Progenitor cell of endocrine pancreas (in vitro differentiated cells): ENCODE results near the gene SPACA7. TPM values are rescaled to one million over a fixed set of nuclear protein-coding genes. Genes with fewer than 3 reads are reported as not detected.

Source experiments
- DNase-seq: peaks from one replicate; pipeline ENCODE4 v3.0.0; 2021; ENCODE audit warnings: low spot score; ENCODE audit not compliant: unreplicated experiment
- H3K27ac Mint-ChIP-seq: 2 replicates; pipeline ENCODE4 v1.8.0; 2021; ENCODE audit warnings: mild to moderate bottlenecking, moderate library complexity, mixed read lengths
- H3K27me3 Mint-ChIP-seq: 2 replicates; pipeline ENCODE4 v1.8.0; 2021; ENCODE audit warnings: mixed read lengths
- H3K36me3 Mint-ChIP-seq: 2 replicates; pipeline ENCODE4 v1.8.0; 2022; ENCODE audit warnings: mixed read lengths; ENCODE audit not compliant: insufficient read depth
- H3K4me1 Mint-ChIP-seq: 2 replicates; pipeline ENCODE4 v1.8.0; 2021; ENCODE audit warnings: low read depth, mixed read lengths
- H3K4me3 Mint-ChIP-seq: 2 replicates; pipeline ENCODE4 v1.8.0; 2021; ENCODE audit warnings: low read depth, mild to moderate bottlenecking, moderate library complexity, mixed read lengths
- H3K9me3 Mint-ChIP-seq: 2 replicates; pipeline ENCODE4 v1.8.0; 2021; ENCODE audit warnings: low read depth, mixed read lengths
- CTCF ChIP-seq: fragments of 200-600 bp; sonication (generic); IDR thresholded peaks from one replicate; pipeline ENCODE4 v1.5.0; 2021; ENCODE audit warnings: antibody characterized with exemption, mild to moderate bottlenecking; ENCODE audit not compliant: unreplicated experiment
- total RNA-seq: library from RNA; stranded (reverse); gene quantifications from 2 replicates; pipeline ENCODE4 v1.2.1, GENCODE V29; 2021

The SPACA7 gene
- total RNA-seq, 1 donor from 2014 or later = not detected

- TF ChIP-seq CTCF = no peak
- H3K9me3 Mint-ChIP-seq = no peaks in the 10 kb centered on the region
- H3K4me1 Mint-ChIP-seq = no peaks in the 10 kb centered on the region
- no peaks in the 10 kb centered on the region for H3K36me3 Mint-ChIP-seq
- DNase-seq = no peak
- H3K27ac Mint-ChIP-seq = no peak overlapping the region
- H3K4me3 Mint-ChIP-seq = no peak overlapping the region
- H3K27me3 Mint-ChIP-seq = peaks cover 63% of the 10 kb centered on the region
Measured at GRCh38 chr13:112350300-112350699, 25.9 kb upstream of the SPACA7 start.

GRCh38 chr13:112351825-112352224 lies 24.3 kb upstream of the SPACA7 start:
- no peaks in the 10 kb centered on the region for H3K36me3 Mint-ChIP-seq
- no peaks in the 10 kb centered on the region for H3K4me1 Mint-ChIP-seq
- no peak for DNase-seq
- no peak overlapping the region for H3K4me3 Mint-ChIP-seq
- no peaks in the 10 kb centered on the region for H3K9me3 Mint-ChIP-seq
- no peak for TF ChIP-seq CTCF
- peaks cover 48% of the 10 kb centered on the region for H3K27me3 Mint-ChIP-seq
- H3K27ac Mint-ChIP-seq = no peak overlapping the region

GRCh38 chr13:112353856-112354255 lies 22.3 kb upstream of the SPACA7 start:
- Mint-ChIP-seq H3K4me3 (no peak overlapping the region), H3K4me1 (no peaks in the 10 kb centered on the region), H3K27me3 (peaks cover 39% of the 10 kb centered on the region), H3K9me3 (no peaks in the 10 kb centered on the region), H3K27ac (no peak overlapping the region), H3K36me3 (no peaks in the 10 kb centered on the region)
- no peak for DNase-seq
- no peak for TF ChIP-seq CTCF

- Mint-ChIP-seq H3K27ac (no peak overlapping the region), H3K4me3 (no peak overlapping the region), H3K9me3 (no peaks in the 10 kb centered on the region), H3K36me3 (no peaks in the 10 kb centered on the region), H3K27me3 (peaks cover 32% of the 10 kb centered on the region), H3K4me1 (no peaks in the 10 kb centered on the region)
- TF ChIP-seq CTCF = no peak
- DNase-seq = no peak
Measured at GRCh38 chr13:112354330-112355273, 21.6 kb upstream of the SPACA7 start.

- H3K4me3 Mint-ChIP-seq = no peak overlapping the region
Measured at GRCh38 chr13:112355274-112355838, 20.8 kb upstream of the SPACA7 start.

More at GRCh38 chr13:112355274-112355838, 20.8 kb upstream of the SPACA7 start:
- H3K9me3 Mint-ChIP-seq = no peaks in the 10 kb centered on the region
- H3K27me3 Mint-ChIP-seq = peaks cover 26% of the 10 kb centered on the region
- no peak for TF ChIP-seq CTCF
- DNase-seq = no peak
- H3K36me3 Mint-ChIP-seq = no peaks in the 10 kb centered on the region
- H3K4me1 Mint-ChIP-seq = no peaks in the 10 kb centered on the region
- H3K27ac Mint-ChIP-seq = no peak overlapping the region
